HT1080 (cell line): ENCODE measurements around the gene KLHL36. TPM values are rescaled to one million over a fixed set of nuclear protein-coding genes. Genes with fewer than 3 reads are reported as not detected.
"Not testable (repeated sequence)": the region's sequence is repeated elsewhere in the genome, so short reads cannot be mapped to it uniquely, and the experiment has no call there.

Experiments
- DNase-seq: peaks from one replicate; pipeline ENCODE4 v3.0.0-alpha.2; 2015; ENCODE audit warnings: low read depth
- total RNA-seq: library from RNA; depleted of rRNA; stranded (reverse); fragments of >200 nt; shearing (Covaris generic); gene quantifications from 2 replicates; pipeline ENCODE4 v1.2.3, GENCODE V29; 2014

Gene KLHL36
- total RNA-seq, 1 experiment from 2014 or later = 22.9 TPM

- DNase-seq = no peak
These were observed 33.1 kb upstream of the KLHL36 start for GRCh38 chr16:84614968-84615813.

- no peak for DNase-seq
These were observed 31.8 kb upstream of the KLHL36 start for GRCh38 chr16:84616515-84616914.

- DNase-seq = peak; percentile 23
These were observed 31.1 kb upstream of the KLHL36 start for GRCh38 chr16:84617041-84617790.

GRCh38 chr16:84617791-84618580, 30.3 kb upstream of the KLHL36 start, which contains the start of gene COTL1:
Gene COTL1 (minus strand): TSS chr16:84618078. CDS start chr16:84617914, 164 bp downstream.
- peak; percentile 98 for DNase-seq

GRCh38 chr16:84618581-84619460, 29.5 kb upstream of the KLHL36 start:
- peak; percentile 99 for DNase-seq

GRCh38 chr16:84620913-84621312, 27.4 kb upstream of the KLHL36 start:
- not testable (repeated sequence) for DNase-seq

GRCh38 chr16:84625556-84625955, 22.8 kb upstream of the KLHL36 start:
- no peak for DNase-seq

- no peak for DNase-seq
These were observed 20.0 kb upstream of the KLHL36 start for GRCh38 chr16:84628226-84628731.

GRCh38 chr16:84629580-84629979, 18.7 kb upstream of the KLHL36 start:
- DNase-seq = no peak

- no peak for DNase-seq
These were observed 18.3 kb upstream of the KLHL36 start for GRCh38 chr16:84630009-84630408.

- no peak for DNase-seq
These were observed 17.7 kb upstream of the KLHL36 start for GRCh38 chr16:84630446-84631152.

GRCh38 chr16:84631153-84631466, 17.2 kb upstream of the KLHL36 start:
- DNase-seq = no peak

- DNase-seq = no peak
These were observed 16.4 kb upstream of the KLHL36 start for GRCh38 chr16:84631886-84632285.

- DNase-seq = not testable (repeated sequence)
These were observed 15.4 kb upstream of the KLHL36 start for GRCh38 chr16:84632862-84633261.

- DNase-seq = no peak
These were observed 14.7 kb upstream of the KLHL36 start for GRCh38 chr16:84633622-84634021.

GRCh38 chr16:84635702-84636101, 12.6 kb upstream of the KLHL36 start:
- no peak for DNase-seq

- DNase-seq = no peak
These were observed 10.6 kb upstream of the KLHL36 start for GRCh38 chr16:84637709-84638108.

- no peak for DNase-seq
These were observed 10.0 kb upstream of the KLHL36 start for GRCh38 chr16:84638231-84638806.

GRCh38 chr16:84640145-84640544, 8.2 kb upstream of the KLHL36 start:
- DNase-seq = no peak
